Neuronal stem cell (in vitro differentiated cells): Measurements from ENCODE around the gene WDTC1.

Source experiments
- DNase-seq: peaks from one replicate; pipeline ENCODE4 v3.0.0-alpha.2; 2013; ENCODE audit warnings: low spot score
- H2AFZ ChIP-seq: one replicate; pipeline ENCODE4 v1.6.1; 2013; ENCODE audit warnings: mild to moderate bottlenecking, low read length, inconsistent platforms
- H2AK5ac ChIP-seq: 2 replicates; pipeline ENCODE4 v1.6.1; 2013; ENCODE audit warnings: low read depth, mild to moderate bottlenecking, inconsistent platforms, low read length, moderate library complexity, mixed read lengths
- H2BK120ac ChIP-seq: 2 replicates; pipeline ENCODE4 v1.6.1; 2013; ENCODE audit warnings: low read depth, mild to moderate bottlenecking, inconsistent platforms, low read length, moderate library complexity, mixed read lengths
- H2BK12ac ChIP-seq: one replicate; pipeline ENCODE4 v1.6.1; 2013; ENCODE audit warnings: low read length, inconsistent platforms
- H2BK15ac ChIP-seq: 2 replicates; pipeline ENCODE4 v1.6.1; 2013; ENCODE audit warnings: mild to moderate bottlenecking, low read length, inconsistent platforms, mixed read lengths
- H2BK5ac ChIP-seq: one replicate; pipeline ENCODE4 v1.6.1; 2013; ENCODE audit warnings: inconsistent platforms, mild to moderate bottlenecking, low read length, moderate library complexity
- H3K14ac ChIP-seq: one replicate; pipeline ENCODE4 v1.6.1; 2013; ENCODE audit warnings: low read length, inconsistent platforms
- H3K18ac ChIP-seq: 2 replicates; pipeline ENCODE4 v1.6.1; 2013; ENCODE audit warnings: low read length, inconsistent platforms
- H3K23ac ChIP-seq: 2 replicates; pipeline ENCODE4 v1.6.1; 2013; ENCODE audit warnings: low read depth, mild to moderate bottlenecking, mixed read lengths, low read length, inconsistent platforms; ENCODE audit not compliant: poor library complexity
- H3K27ac ChIP-seq: replicated peaks from 3 replicates; pipeline ENCODE4 v1.5.1; 2013; ENCODE audit warnings: low read length, inconsistent platforms
- H3K27me3 ChIP-seq, 3 experiments: 2 replicates each; pipeline ENCODE4 v1.6.1; 2013; ENCODE audit warnings: low read length in 3 of 3, mild to moderate bottlenecking in 2 of 3, inconsistent platforms in 1 of 3, low read depth in 1 of 3, mixed read lengths in 1 of 3, moderate library complexity in 1 of 3; ENCODE audit not compliant: control insufficient read depth in 3 of 3, insufficient read depth in 3 of 3
- H3K36me3 ChIP-seq, 2 donors: replicated peaks in 1 of 2; 2 replicates each; pipeline ENCODE4 v1.6.1; 2013; ENCODE audit warnings: low read length in 2 of 2; ENCODE audit not compliant: control insufficient read depth in 2 of 2, insufficient read depth in 2 of 2
- H3K4ac ChIP-seq: 2 replicates; pipeline ENCODE4 v1.6.1; 2013; ENCODE audit warnings: inconsistent platforms, mild to moderate bottlenecking, low read length, moderate library complexity
- H3K4me1 ChIP-seq, 2 donors: 1 replicate in 1 of 2; 2 replicates in 1 of 2; pipeline ENCODE4 v1.6.1; 2013; ENCODE audit warnings: low read length in 2 of 2, low read depth in 1 of 2; ENCODE audit not compliant: control insufficient read depth in 2 of 2, insufficient read depth in 1 of 2
- H3K4me2 ChIP-seq: one replicate; pipeline ENCODE4 v1.6.1; 2013; ENCODE audit warnings: mild to moderate bottlenecking, low read length, inconsistent platforms; ENCODE audit not compliant: insufficient read depth, poor library complexity, severe bottlenecking
- H3K4me3 ChIP-seq, 2 donors: 2 replicates each; pipeline ENCODE4 v1.5.1; 2013; ENCODE audit warnings: low read length in 2 of 2, mild to moderate bottlenecking in 2 of 2, inconsistent platforms in 1 of 2, moderate library complexity in 1 of 2
- H3K79me1 ChIP-seq: one replicate; pipeline ENCODE4 v1.6.1; 2013; ENCODE audit warnings: low read depth, mild to moderate bottlenecking, inconsistent platforms, low read length, moderate library complexity
- H3K9ac ChIP-seq: one replicate; pipeline ENCODE4 v1.6.1; 2013; ENCODE audit warnings: mild to moderate bottlenecking, low read depth, low read length, inconsistent platforms; ENCODE audit not compliant: poor library complexity
- H3K9me3 ChIP-seq, 2 donors: replicated peaks in 1 of 2; 2 replicates each; pipeline versions ENCODE3 to v1.6.1; 2013; ENCODE audit warnings: low read length in 2 of 2, mild to moderate bottlenecking in 2 of 2, inconsistent platforms in 1 of 2, low read depth in 1 of 2, mixed read lengths in 1 of 2, moderate library complexity in 1 of 2; ENCODE audit not compliant: control insufficient read depth in 2 of 2, insufficient read depth in 1 of 2
- H4K8ac ChIP-seq: one replicate; pipeline ENCODE4 v1.6.1; 2013; ENCODE audit warnings: low read depth, mild to moderate bottlenecking, inconsistent platforms, low read length, moderate library complexity
- H4K91ac ChIP-seq: one replicate; pipeline ENCODE4 v1.6.1; 2013; ENCODE audit warnings: low read length, low read depth, mild to moderate bottlenecking, inconsistent platforms; ENCODE audit not compliant: poor library complexity
- WGBS, 2 donors: extraction: QIAGEN DNeasy Blood & Tissue Kit; methylation state at CpG; one replicate each; pipeline ENCODE4 v1.1.7; 2013; ENCODE audit warnings: missing lambda C conversion rate in 2 of 2, mixed read lengths in 1 of 2; ENCODE audit not compliant: insufficient read length in 2 of 2, insufficient replicate concordance in 1 of 2; ENCODE audit errors: extremely low coverage in 2 of 2; 5-methylcytosine and 5-hydroxymethylcytosine counted together

Gene WDTC1

DNA sequence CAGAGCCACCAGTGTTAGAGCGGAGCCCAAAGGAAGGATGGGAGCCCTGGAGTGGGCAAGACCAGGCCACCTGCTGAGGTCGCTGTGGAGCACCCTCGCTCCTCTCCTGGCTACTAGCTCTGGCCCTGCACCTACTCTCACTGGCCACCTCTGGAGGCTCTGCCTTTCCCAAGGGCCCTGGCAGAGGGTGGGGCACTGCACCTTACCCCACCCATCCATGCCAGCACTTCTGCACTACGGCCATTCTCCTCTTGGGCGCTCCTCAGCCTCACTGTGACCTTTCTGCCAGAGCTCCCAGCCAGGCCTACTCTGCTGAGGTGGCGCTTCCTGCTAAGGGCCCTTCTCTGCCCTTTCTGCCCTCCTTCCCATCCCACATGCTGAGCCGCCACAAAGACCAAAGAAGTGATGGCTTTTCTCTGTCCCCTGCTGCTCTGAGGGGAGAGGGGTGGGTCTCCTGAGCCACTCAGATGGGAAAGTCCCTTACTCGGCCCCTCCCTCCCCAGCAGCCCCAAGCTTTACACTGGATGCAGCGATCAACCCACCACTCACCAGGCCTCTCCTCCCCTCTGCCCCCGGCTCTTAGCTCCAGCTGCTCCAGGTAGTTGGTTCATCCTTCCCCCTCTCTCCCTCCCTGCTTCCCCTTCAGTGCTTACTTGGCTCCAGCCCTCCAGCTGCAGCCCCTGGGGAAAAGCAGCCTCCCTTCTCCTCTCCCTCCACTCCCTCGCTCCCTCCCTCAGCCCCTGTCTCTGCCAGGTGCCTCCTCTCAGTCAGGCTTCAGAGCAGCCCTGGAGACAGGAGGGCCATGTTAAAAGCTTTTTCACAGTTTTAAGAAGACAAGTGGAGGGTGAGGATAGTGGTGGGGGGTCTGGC, 72.7 kb downstream of the WDTC1 start:
- Histone ChIP-seq H3K4me1 (peaks cover 15 to 16% of the 10 kb centered on the region in 2 donors), H3K18ac (peak overlapping the region; percentile 91), H2AFZ (peak overlapping the region; percentile 6), H3K4ac (peak overlapping the region; percentile 46), H4K91ac (no peak overlapping the region), H3K79me1 (no peaks in the 10 kb centered on the region), H3K23ac (no peak overlapping the region), H3K36me3 (peaks cover 2 to 3% of the 10 kb centered on the region in 2 donors), H3K9me3 (peaks cover 0 to 2% of the 10 kb centered on the region in 2 donors), H2AK5ac (peak overlapping the region; percentile 82), H2BK12ac (peak overlapping the region; percentile 59), H3K27me3 (no peaks in the 10 kb centered on the region), H2BK120ac (peak overlapping the region; percentile 56), H3K14ac (no peak overlapping the region), H3K4me2 (peak overlapping the region; percentile 48), H2BK15ac (no peak overlapping the region), H4K8ac (peak overlapping the region; percentile 70), H3K4me3 (no peak overlapping the region), H3K27ac (peak overlapping the region; percentile 85), H2BK5ac (peak overlapping the region; percentile 56), H3K9ac (peak overlapping the region; percentile 38)
- peak; percentile 67 for DNase-seq
- no CpG with 5 or more reads among the region's 11 CpGs for WGBS, 2 donors

- H4K8ac ChIP-seq, result no peak overlapping the region
- H3K18ac ChIP-seq, result peak overlapping the region; percentile 88
- no peak overlapping the region for H2BK120ac ChIP-seq
- H3K79me1 ChIP-seq, result no peaks in the 10 kb centered on the region
- peaks cover 0 to 2% of the 10 kb centered on the region in 2 donors for H3K9me3 ChIP-seq
- H3K9ac ChIP-seq, result peak overlapping the region; percentile 13
- no peak overlapping the region for H4K91ac ChIP-seq
- H2BK15ac ChIP-seq, result no peak overlapping the region
- H3K4ac ChIP-seq, result no peak overlapping the region
- no peaks in the 10 kb centered on the region for H3K27me3 ChIP-seq
- H3K36me3 ChIP-seq, result peaks cover 0 to 2% of the 10 kb centered on the region in 2 donors
- H2BK12ac ChIP-seq, result no peak overlapping the region
- H3K14ac ChIP-seq, result no peak overlapping the region
- peaks cover 15 to 16% of the 10 kb centered on the region in 2 donors for H3K4me1 ChIP-seq
- no peak for DNase-seq
- peak overlapping the region; percentile 56 for H2BK5ac ChIP-seq
- peak overlapping the region; percentile 49 for H2AK5ac ChIP-seq
- H3K27ac ChIP-seq, result peak overlapping the region; percentile 85
- H3K4me3 ChIP-seq, result no peak overlapping the region
- WGBS, 2 donors, result no CpG with 5 or more reads among the region's 6 CpGs
- no peak overlapping the region for H3K4me2 ChIP-seq
- no peak overlapping the region for H3K23ac ChIP-seq
- H2AFZ ChIP-seq, result peak overlapping the region; percentile 48
Observed at GRCh38 chr1:27307874-27308598, 73.6 kb downstream of the WDTC1 start.

DNA sequence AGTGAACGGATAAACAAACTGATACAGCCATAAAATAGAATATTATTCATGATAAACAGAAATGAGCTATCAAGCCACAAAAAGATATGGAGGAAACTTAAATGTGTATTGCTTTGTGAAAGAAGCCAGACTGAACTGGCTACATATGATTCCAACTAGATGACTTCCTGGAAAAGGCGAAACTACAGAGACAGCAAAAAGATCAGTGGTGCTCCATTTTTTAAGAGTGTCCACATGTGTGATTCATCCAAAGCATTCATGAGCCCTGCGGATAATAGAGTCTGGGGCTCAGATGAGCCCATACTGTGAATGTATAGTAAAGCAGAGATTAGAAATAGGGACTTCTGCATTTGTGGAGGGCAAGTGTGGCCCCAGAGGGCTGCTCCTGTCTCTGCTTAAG, 79.7 kb downstream of the WDTC1 start:
- peak overlapping the region; percentile 39 for H2AFZ ChIP-seq
- H3K36me3 ChIP-seq, result peaks cover 0 to 2% of the 10 kb centered on the region in 2 donors
- H4K91ac ChIP-seq, result no peak overlapping the region
- no peak overlapping the region for H3K27ac ChIP-seq
- H3K4me2 ChIP-seq, result no peak overlapping the region
- H3K27me3 ChIP-seq, result no peaks in the 10 kb centered on the region
- H3K9me3 ChIP-seq, result peaks cover 0 to 2% of the 10 kb centered on the region in 2 donors
- no peak overlapping the region for H3K23ac ChIP-seq
- no peak overlapping the region for H2BK12ac ChIP-seq
- WGBS, 2 donors, result no CpG with 5 or more reads among the region's 3 CpGs
- H3K4ac ChIP-seq, result no peak overlapping the region
- no peak overlapping the region for H3K9ac ChIP-seq
- H2BK5ac ChIP-seq, result no peak overlapping the region
- no peak overlapping the region for H4K8ac ChIP-seq
- DNase-seq, result no peak
- no peak overlapping the region for H3K4me3 ChIP-seq
- no peaks in the 10 kb centered on the region for H3K79me1 ChIP-seq
- H2AK5ac ChIP-seq, result no peak overlapping the region
- H3K4me1 ChIP-seq, result peaks cover 0 to 12% of the 10 kb centered on the region in 2 donors
- no peak overlapping the region for H3K18ac ChIP-seq
- no peak overlapping the region for H2BK120ac ChIP-seq
- H2BK15ac ChIP-seq, result no peak overlapping the region
- no peak overlapping the region for H3K14ac ChIP-seq

DNA sequence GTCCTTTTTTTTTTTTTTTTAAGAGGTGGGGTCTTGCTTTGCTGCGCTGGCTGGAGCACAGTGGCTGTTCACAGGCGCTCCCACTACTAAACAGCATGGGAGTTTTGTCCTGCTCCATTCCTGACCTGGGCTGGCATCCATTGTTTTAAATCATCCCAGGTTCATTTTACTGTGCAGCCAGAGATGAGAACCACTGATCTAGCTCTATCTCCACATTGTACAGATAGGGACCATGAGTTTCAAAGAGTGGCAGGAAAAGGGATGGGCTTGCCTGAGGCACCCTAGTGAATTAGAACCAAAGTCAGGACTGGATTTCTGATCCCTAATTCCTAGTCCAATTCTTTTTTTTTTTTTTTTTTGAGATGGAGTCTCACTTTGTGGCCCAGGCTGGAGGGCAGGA, 80.3 kb downstream of the WDTC1 start:
- H3K9ac ChIP-seq, result no peak overlapping the region
- H3K18ac ChIP-seq, result no peak overlapping the region
- H3K36me3 ChIP-seq, result peaks cover 0 to 2% of the 10 kb centered on the region in 2 donors
- no peaks in the 10 kb centered on the region for H3K27me3 ChIP-seq
- DNase-seq, result no peak
- no peak overlapping the region for H2BK15ac ChIP-seq
- no peak overlapping the region for H3K4ac ChIP-seq
- no peak overlapping the region for H4K91ac ChIP-seq
- no CpG with 5 or more reads among the region's 2 CpGs for WGBS, 2 donors
- H2BK120ac ChIP-seq, result no peak overlapping the region
- no peak overlapping the region for H2BK12ac ChIP-seq
- H3K4me2 ChIP-seq, result no peak overlapping the region
- peaks cover 0 to 2% of the 10 kb centered on the region in 2 donors for H3K9me3 ChIP-seq
- no peak overlapping the region for H3K27ac ChIP-seq
- no peak overlapping the region for H3K4me3 ChIP-seq
- no peaks in the 10 kb centered on the region for H3K79me1 ChIP-seq
- H3K23ac ChIP-seq, result no peak overlapping the region
- H2BK5ac ChIP-seq, result no peak overlapping the region
- H4K8ac ChIP-seq, result no peak overlapping the region
- no peak overlapping the region for H2AK5ac ChIP-seq
- peak overlapping the region; percentile 39 for H2AFZ ChIP-seq
- H3K4me1 ChIP-seq, result peaks cover 0 to 12% of the 10 kb centered on the region in 2 donors
- H3K14ac ChIP-seq, result no peak overlapping the region
